GM12878 (cell line): Measurements from ENCODE around the gene LIFR. TPM values are rescaled to one million over a fixed set of nuclear protein-coding genes. Genes with fewer than 3 reads are reported as not detected.

Experiments used
- EZH2 ChIP-seq: IDR thresholded peaks from 2 replicates; pipeline ENCODE4 v1.6.1; 2012; ENCODE audit warnings: low read depth, mild to moderate bottlenecking, control low read depth, inconsistent platforms, low read length, borderline replicate concordance; ENCODE audit not compliant: control insufficient read depth
- KDM1A ChIP-seq: fragments of 200-600 bp; sonication (generic); IDR thresholded peaks from 2 replicates; pipeline ENCODE4 v1.6.1; 2016; ENCODE audit warnings: borderline replicate concordance
- MTA2 ChIP-seq: fragments of 450-650 bp; IDR thresholded peaks from 2 replicates; pipeline ENCODE4 v1.6.1; 2016; ENCODE audit warnings: low read depth, mild to moderate bottlenecking, moderate library complexity
- NFIC ChIP-seq: IDR thresholded peaks from 2 replicates; pipeline ENCODE4 v1.6.1; 2012; ENCODE audit warnings: low read depth, mild to moderate bottlenecking, inconsistent platforms, low read length, moderate library complexity
- RB1 ChIP-seq: fragments of 450-650 bp; formaldehyde crosslinking; IDR thresholded peaks from 2 replicates; pipeline ENCODE4 v1.6.1; 2017; ENCODE audit warnings: mild to moderate bottlenecking, borderline replicate concordance
- RCOR1 ChIP-seq: conservative IDR thresholded peaks from 2 replicates; pipeline ENCODE4 v1.6.1; 2012; ENCODE audit warnings: low read depth, low read length, improper control_type of control experiment
- RUNX3 ChIP-seq: IDR thresholded peaks from 2 replicates; pipeline ENCODE4 v1.6.1; 2012; ENCODE audit warnings: low read length, inconsistent platforms
- SPI1 ChIP-seq: IDR thresholded peaks from 2 replicates; pipeline ENCODE4 v1.6.1; 2011; ENCODE audit warnings: low read depth, mild to moderate bottlenecking, low read length, moderate library complexity, borderline replicate concordance; ENCODE audit not compliant: insufficient read depth
- TBL1XR1 ChIP-seq: IDR thresholded peaks from 2 replicates; pipeline ENCODE4 v1.6.1; 2012; ENCODE audit warnings: low read depth, low read length, improper control_type of control experiment
- YBX1 ChIP-seq: fragments of 450-650 bp; IDR thresholded peaks from 2 replicates; pipeline ENCODE4 v1.6.1; 2016; ENCODE audit warnings: antibody characterized with exemption
- YY1 ChIP-seq: IDR thresholded peaks from 2 replicates; pipeline ENCODE4 v1.6.1; 2011; ENCODE audit warnings: low read depth, mild to moderate bottlenecking, low read length
- ZNF24 ChIP-seq: fragments of 450-650 bp; IDR thresholded peaks from 2 replicates; pipeline ENCODE4 v1.6.1; 2017; ENCODE audit warnings: antibody characterized with exemption, mild to moderate bottlenecking
- polyA plus RNA-seq, 11 experiments: library from polyadenylated mRNA; depleted of rRNA in 4 of 11; unstranded in 6 of 11; stranded (reverse) in 5 of 11; fragments of >200 nt; fragmentation: Nextera tagmentation in 4 of 11; fragmentation: Illumina TruSeq in 1 of 11; extraction: Ambion mirVana in 4 of 11; extraction: Trizol in 1 of 11; gene quantifications; 1 replicate in 1 of 11; 2 replicates in 10 of 11; pipeline versions ENCODE4 v1.2.1 to v1.2.3, GENCODE V29; 2011 to 2016; ENCODE audit warnings: inconsistent platforms in 2 of 11, missing spikeins in 2 of 11, low read depth in 1 of 11
- total RNA-seq, 4 experiments: library from RNA; depleted of rRNA in 3 of 4; stranded (reverse); fragments of >200 nt in 3 of 4; fragmentation: Illumina TruSeq in 1 of 4; extraction: Trizol in 1 of 4; gene quantifications; 2 replicates each; pipeline versions ENCODE4 v1.2.1 to v1.2.3, GENCODE V29; 2013 to 2021
- TF ChIP-seq, protein P1 (sequence below): fragments of 450-650 bp; formaldehyde crosslinking; IDR thresholded peaks from 2 replicates; pipeline ENCODE4 v1.4.0; 2022; ENCODE audit warnings: mild to moderate bottlenecking, moderate library complexity
- TF ChIP-seq, protein P2 (sequence below): fragments of 450-650 bp; IDR thresholded peaks from 2 replicates; pipeline ENCODE4 v1.6.1; 2016; ENCODE audit warnings: mild to moderate bottlenecking
- TF ChIP-seq, protein P3 (sequence below): fragments of 450-650 bp; IDR thresholded peaks from 2 replicates; pipeline ENCODE4 v1.6.1; 2017; ENCODE audit warnings: mild to moderate bottlenecking, low read depth, inconsistent platforms; ENCODE audit not compliant: poor library complexity, severe bottlenecking
- TF ChIP-seq, protein P4 (sequence below): IDR thresholded peaks from 2 replicates; pipeline ENCODE4 v1.6.1; 2011; ENCODE audit warnings: low read depth, low read length, improper control_type of control experiment, borderline replicate concordance
- TF ChIP-seq, protein P5 (sequence below): fragments of 450-650 bp; IDR thresholded peaks from 2 replicates; pipeline ENCODE4 v1.6.1; 2017; ENCODE audit warnings: antibody characterized with exemption, mild to moderate bottlenecking, moderate library complexity

LIFR gene
- total and polyA plus RNA-seq, 10 of the 15 experiments (the other 5 are each of a cell fraction or from before 2014, with no cell fraction given) = 0.10 TPM; not detected in 9

DNA sequence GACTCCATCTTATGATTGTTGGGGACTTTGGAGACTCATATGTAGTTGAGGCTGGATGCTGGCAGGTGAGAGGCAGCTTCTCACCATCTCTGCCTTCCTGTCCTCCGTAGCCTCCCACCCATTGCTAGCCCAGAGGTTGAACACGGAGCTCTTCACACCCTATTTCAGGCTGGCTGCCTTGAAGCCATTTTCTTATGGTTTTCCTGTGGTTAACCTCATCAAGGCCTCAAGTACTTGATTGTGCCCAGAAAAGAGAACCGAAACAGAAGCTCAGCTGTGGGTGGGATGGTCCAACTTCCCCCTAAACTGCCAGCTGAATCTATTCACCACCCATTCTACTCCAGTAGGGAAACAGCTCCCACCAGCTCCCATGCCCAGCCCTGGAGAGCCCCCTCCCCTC, 102.9 kb downstream of the LIFR start (continued):
- TF ChIP-seq, protein P1, sequence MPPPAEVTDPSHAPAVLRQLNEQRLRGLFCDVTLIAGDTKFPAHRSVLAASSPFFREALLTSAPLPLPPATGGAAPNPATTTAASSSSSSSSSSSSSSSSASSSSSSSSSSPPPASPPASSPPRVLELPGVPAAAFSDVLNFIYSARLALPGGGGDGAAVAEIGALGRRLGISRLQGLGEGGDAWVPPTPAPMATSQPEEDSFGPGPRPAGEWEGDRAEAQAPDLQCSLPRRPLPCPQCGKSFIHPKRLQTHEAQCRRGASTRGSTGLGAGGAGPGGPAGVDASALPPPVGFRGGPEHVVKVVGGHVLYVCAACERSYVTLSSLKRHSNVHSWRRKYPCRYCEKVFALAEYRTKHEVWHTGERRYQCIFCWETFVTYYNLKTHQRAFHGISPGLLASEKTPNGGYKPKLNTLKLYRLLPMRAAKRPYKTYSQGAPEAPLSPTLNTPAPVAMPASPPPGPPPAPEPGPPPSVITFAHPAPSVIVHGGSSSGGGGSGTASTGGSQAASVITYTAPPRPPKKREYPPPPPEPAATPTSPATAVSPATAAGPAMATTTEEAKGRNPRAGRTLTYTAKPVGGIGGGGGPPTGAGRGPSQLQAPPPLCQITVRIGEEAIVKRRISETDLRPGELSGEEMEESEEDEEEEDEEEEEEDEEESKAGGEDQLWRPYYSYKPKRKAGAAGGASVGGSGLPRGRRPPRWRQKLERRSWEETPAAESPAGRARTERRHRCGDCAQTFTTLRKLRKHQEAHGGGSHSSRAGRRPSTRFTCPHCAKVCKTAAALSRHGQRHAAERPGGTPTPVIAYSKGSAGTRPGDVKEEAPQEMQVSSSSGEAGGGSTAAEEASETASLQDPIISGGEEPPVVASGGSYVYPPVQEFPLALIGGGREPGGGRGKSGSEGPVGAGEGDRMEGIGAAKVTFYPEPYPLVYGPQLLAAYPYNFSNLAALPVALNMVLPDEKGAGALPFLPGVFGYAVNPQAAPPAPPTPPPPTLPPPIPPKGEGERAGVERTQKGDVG (CRISPR knock-in tag) = no peak
- TF ChIP-seq YY1 = peak; percentile 85
- TF ChIP-seq, protein P2, sequence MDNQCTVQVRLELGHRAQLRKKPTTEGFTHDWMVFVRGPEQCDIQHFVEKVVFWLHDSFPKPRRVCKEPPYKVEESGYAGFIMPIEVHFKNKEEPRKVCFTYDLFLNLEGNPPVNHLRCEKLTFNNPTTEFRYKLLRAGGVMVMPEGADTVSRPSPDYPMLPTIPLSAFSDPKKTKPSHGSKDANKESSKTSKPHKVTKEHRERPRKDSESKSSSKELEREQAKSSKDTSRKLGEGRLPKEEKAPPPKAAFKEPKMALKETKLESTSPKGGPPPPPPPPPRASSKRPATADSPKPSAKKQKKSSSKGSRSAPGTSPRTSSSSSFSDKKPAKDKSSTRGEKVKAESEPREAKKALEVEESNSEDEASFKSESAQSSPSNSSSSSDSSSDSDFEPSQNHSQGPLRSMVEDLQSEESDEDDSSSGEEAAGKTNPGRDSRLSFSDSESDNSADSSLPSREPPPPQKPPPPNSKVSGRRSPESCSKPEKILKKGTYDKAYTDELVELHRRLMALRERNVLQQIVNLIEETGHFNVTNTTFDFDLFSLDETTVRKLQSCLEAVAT = peak; percentile 99
- TF ChIP-seq SPI1 = peak; percentile 96
- TF ChIP-seq, protein P3, sequence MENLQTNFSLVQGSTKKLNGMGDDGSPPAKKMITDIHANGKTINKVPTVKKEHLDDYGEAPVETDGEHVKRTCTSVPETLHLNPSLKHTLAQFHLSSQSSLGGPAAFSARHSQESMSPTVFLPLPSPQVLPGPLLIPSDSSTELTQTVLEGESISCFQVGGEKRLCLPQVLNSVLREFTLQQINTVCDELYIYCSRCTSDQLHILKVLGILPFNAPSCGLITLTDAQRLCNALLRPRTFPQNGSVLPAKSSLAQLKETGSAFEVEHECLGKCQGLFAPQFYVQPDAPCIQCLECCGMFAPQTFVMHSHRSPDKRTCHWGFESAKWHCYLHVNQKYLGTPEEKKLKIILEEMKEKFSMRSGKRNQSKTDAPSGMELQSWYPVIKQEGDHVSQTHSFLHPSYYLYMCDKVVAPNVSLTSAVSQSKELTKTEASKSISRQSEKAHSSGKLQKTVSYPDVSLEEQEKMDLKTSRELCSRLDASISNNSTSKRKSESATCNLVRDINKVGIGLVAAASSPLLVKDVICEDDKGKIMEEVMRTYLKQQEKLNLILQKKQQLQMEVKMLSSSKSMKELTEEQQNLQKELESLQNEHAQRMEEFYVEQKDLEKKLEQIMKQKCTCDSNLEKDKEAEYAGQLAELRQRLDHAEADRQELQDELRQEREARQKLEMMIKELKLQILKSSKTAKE = peak; percentile 82
- peak; percentile 95 for TF ChIP-seq NFIC
- no peak for TF ChIP-seq RB1
- TF ChIP-seq YBX1 = no peak
- peak; percentile 92 for TF ChIP-seq TBL1XR1
- TF ChIP-seq, protein P4, sequence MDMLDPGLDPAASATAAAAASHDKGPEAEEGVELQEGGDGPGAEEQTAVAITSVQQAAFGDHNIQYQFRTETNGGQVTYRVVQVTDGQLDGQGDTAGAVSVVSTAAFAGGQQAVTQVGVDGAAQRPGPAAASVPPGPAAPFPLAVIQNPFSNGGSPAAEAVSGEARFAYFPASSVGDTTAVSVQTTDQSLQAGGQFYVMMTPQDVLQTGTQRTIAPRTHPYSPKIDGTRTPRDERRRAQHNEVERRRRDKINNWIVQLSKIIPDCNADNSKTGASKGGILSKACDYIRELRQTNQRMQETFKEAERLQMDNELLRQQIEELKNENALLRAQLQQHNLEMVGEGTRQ = no peak
- TF ChIP-seq MTA2 = peak; percentile 93
- TF ChIP-seq ZNF24 = 0 out of 2 replicates have a peak, but pooled peaks have one; percentile 35
- peak; percentile 90; the same call in 1 of the 2 replicates for TF ChIP-seq RCOR1
- 0 out of 2 replicates have a peak, but pooled peaks have one; percentile 61 for TF ChIP-seq EZH2
- peak; percentile 100 for TF ChIP-seq RUNX3
- TF ChIP-seq KDM1A = no peak
- TF ChIP-seq, protein P5, sequence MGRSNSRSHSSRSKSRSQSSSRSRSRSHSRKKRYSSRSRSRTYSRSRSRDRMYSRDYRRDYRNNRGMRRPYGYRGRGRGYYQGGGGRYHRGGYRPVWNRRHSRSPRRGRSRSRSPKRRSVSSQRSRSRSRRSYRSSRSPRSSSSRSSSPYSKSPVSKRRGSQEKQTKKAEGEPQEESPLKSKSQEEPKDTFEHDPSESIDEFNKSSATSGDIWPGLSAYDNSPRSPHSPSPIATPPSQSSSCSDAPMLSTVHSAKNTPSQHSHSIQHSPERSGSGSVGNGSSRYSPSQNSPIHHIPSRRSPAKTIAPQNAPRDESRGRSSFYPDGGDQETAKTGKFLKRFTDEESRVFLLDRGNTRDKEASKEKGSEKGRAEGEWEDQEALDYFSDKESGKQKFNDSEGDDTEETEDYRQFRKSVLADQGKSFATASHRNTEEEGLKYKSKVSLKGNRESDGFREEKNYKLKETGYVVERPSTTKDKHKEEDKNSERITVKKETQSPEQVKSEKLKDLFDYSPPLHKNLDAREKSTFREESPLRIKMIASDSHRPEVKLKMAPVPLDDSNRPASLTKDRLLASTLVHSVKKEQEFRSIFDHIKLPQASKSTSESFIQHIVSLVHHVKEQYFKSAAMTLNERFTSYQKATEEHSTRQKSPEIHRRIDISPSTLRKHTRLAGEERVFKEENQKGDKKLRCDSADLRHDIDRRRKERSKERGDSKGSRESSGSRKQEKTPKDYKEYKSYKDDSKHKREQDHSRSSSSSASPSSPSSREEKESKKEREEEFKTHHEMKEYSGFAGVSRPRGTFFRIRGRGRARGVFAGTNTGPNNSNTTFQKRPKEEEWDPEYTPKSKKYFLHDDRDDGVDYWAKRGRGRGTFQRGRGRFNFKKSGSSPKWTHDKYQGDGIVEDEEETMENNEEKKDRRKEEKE = no peak
